H1 (cell line): ENCODE results near the gene RAPGEF6. TPM values are rescaled to one million over a fixed set of nuclear protein-coding genes. Genes with fewer than 3 reads are reported as not detected.

Source experiments
- CTCF ChIA-PET: fragments of 300-600 bp; sonication (Branson Sonifier 250); formaldehyde crosslinking; loops from one replicate; lab custom pipeline; 2021; ENCODE audit not compliant: partially characterized antibody; lab: Charles Lee
- POLR2A ChIA-PET: fragments of 300-600 bp; sonication (Branson Sonifier 250); formaldehyde crosslinking; loops from one replicate; lab custom pipeline; 2021; ENCODE audit warnings: inconsistent platforms; ENCODE audit not compliant: partially characterized antibody; lab: Charles Lee
- DNase-seq, 2 experiments: peaks; one replicate each; pipeline versions ENCODE4 v3.0.0 to v3.0.0-alpha.2; 2010 to 2022; ENCODE audit warnings: low spot score in 2 of 2, low read depth in 1 of 2, mixed read lengths in 1 of 2
- FAIRE-seq: peaks from 2 replicates; lab custom pipeline; 2011; peaks lifted over from hg19 to GRCh38; lab: Jason Lieb, UNC
- H2AFZ ChIP-seq: 2 replicates; pipeline ENCODE4 v1.8.1; 2012; ENCODE audit warnings: low read length, inconsistent platforms
- H2AK5ac ChIP-seq: 2 replicates; pipeline ENCODE4 v1.6.1; 2013; ENCODE audit warnings: low read depth, low read length
- H2BK120ac ChIP-seq: replicated peaks from 2 replicates; pipeline ENCODE3; 2013; ENCODE audit warnings: low read depth, low read length, inconsistent platforms
- H2BK12ac ChIP-seq: 2 replicates; pipeline ENCODE4 v1.6.1; 2013; ENCODE audit warnings: low read depth, low read length
- H2BK15ac ChIP-seq: 2 replicates; pipeline ENCODE4 v1.6.1; 2013; ENCODE audit warnings: low read length
- H2BK20ac ChIP-seq: 2 replicates; pipeline ENCODE4 v1.6.1; 2013; ENCODE audit warnings: low read length
- H2BK5ac ChIP-seq: 2 replicates; pipeline ENCODE4 v1.6.1; 2013; ENCODE audit warnings: low read depth, low read length
- H3K14ac ChIP-seq: 2 replicates; pipeline ENCODE4 v1.6.1; 2013; ENCODE audit warnings: inconsistent platforms; ENCODE audit not compliant: insufficient read length
- H3K18ac ChIP-seq: 2 replicates; pipeline ENCODE4 v1.6.1; 2013; ENCODE audit warnings: low read length; ENCODE audit errors: extremely low read depth
- H3K23ac ChIP-seq: 2 replicates; pipeline ENCODE4 v1.6.1; 2013; ENCODE audit warnings: inconsistent platforms; ENCODE audit not compliant: insufficient read length
- H3K23me2 ChIP-seq: 2 replicates; pipeline ENCODE4 v1.6.1; 2013; ENCODE audit warnings: low read depth, low read length
- H3K27ac ChIP-seq: 2 replicates; pipeline ENCODE4 v1.6.1; 2011; ENCODE audit warnings: low read depth, low read length, inconsistent platforms
- H3K27me3 ChIP-seq, 4 experiments: replicated peaks in 1 of 4; 1 replicate in 1 of 4; 2 replicates in 3 of 4; pipeline versions ENCODE4 v1.6.1 to v1.8.1; 2011 to 2013; ENCODE audit warnings: low read length in 3 of 4, mild to moderate bottlenecking in 3 of 4, inconsistent platforms in 2 of 4, mixed read lengths in 2 of 4, moderate library complexity in 1 of 4; ENCODE audit not compliant: control insufficient read depth in 3 of 4, insufficient read depth in 3 of 4; ENCODE audit errors: extremely low read depth in 1 of 4
- H3K36me3 ChIP-seq, 4 experiments: 2 replicates each; pipeline versions ENCODE4 v1.6.1 to v1.8.1; 2011 to 2013; ENCODE audit warnings: mild to moderate bottlenecking in 4 of 4, low read length in 3 of 4, moderate library complexity in 2 of 4, control low read depth in 1 of 4, inconsistent platforms in 1 of 4; ENCODE audit not compliant: insufficient read depth in 4 of 4, control insufficient read depth in 2 of 4
- H3K4ac ChIP-seq: replicated peaks from 2 replicates; pipeline ENCODE3; 2013; ENCODE audit warnings: low read length, low read depth, mixed read lengths, inconsistent platforms; ENCODE audit not compliant: insufficient read length
- H3K4me1 ChIP-seq, 4 experiments: replicated peaks in 1 of 4; 1 replicate in 1 of 4; 2 replicates in 3 of 4; pipeline versions ENCODE4 v1.6.1 to v1.8.1; 2011 to 2013; ENCODE audit warnings: low read length in 3 of 4, inconsistent platforms in 2 of 4, mixed read lengths in 1 of 4; ENCODE audit not compliant: insufficient read depth in 4 of 4, control insufficient read depth in 3 of 4
- H3K4me2 ChIP-seq, 2 experiments: 2 replicates each; pipeline versions ENCODE4 v1.6.1 to v1.8.1; 2011 to 2013; ENCODE audit warnings: low read depth in 2 of 2, low read length in 2 of 2, control low read depth in 1 of 2, inconsistent platforms in 1 of 2, mild to moderate bottlenecking in 1 of 2; ENCODE audit not compliant: insufficient read depth in 1 of 2
- H3K4me3 ChIP-seq, 4 experiments: fragments of 200-600, 300-600 bp in 1 of 4; sonication (generic), shearing (Covaris generic), sonication (Bioruptor Twin) in 1 of 4; 2 replicates each; pipeline versions ENCODE4 v1.5.1 to v1.8.1; 2011 to 2016; ENCODE audit warnings: low read length in 4 of 4, low read depth in 3 of 4, control low read depth in 2 of 4, inconsistent platforms in 2 of 4, mild to moderate bottlenecking in 2 of 4, mixed read lengths in 1 of 4, moderate library complexity in 1 of 4; ENCODE audit not compliant: insufficient read depth in 2 of 4; ENCODE audit errors: extremely low read depth in 1 of 4
- H3K56ac ChIP-seq: replicated peaks from 2 replicates; pipeline ENCODE3; 2013; ENCODE audit warnings: low read depth, mild to moderate bottlenecking, mixed read lengths, low read length, inconsistent platforms; ENCODE audit not compliant: insufficient read length
- H3K79me1 ChIP-seq: 2 replicates; pipeline ENCODE4 v1.6.1; 2013; ENCODE audit warnings: low read depth, low read length, control low read depth
- H3K79me2 ChIP-seq, 2 experiments: 2 replicates each; pipeline versions ENCODE4 v1.6.1 to v1.8.1; 2012 to 2013; ENCODE audit warnings: low read length in 2 of 2, mild to moderate bottlenecking in 2 of 2, inconsistent platforms in 1 of 2; ENCODE audit not compliant: insufficient read depth in 2 of 2, control insufficient read depth in 1 of 2
- H3K9ac ChIP-seq, 4 experiments: replicated peaks in 1 of 4; 1 replicate in 1 of 4; 2 replicates in 3 of 4; pipeline versions ENCODE4 v1.6.1 to v1.8.1; 2011 to 2013; ENCODE audit warnings: low read depth in 3 of 4, low read length in 3 of 4, control low read depth in 2 of 4, mild to moderate bottlenecking in 2 of 4, moderate library complexity in 2 of 4, inconsistent platforms in 1 of 4; ENCODE audit errors: extremely low read depth in 1 of 4
- H3K9me3 ChIP-seq, 2 experiments: 2 replicates each; pipeline versions ENCODE4 v1.6.1 to v1.8.1; 2012 to 2013; ENCODE audit warnings: mild to moderate bottlenecking in 2 of 2, moderate library complexity in 2 of 2, control low read depth in 1 of 2, inconsistent platforms in 1 of 2, low read depth in 1 of 2, low read length in 1 of 2, mixed read lengths in 1 of 2; ENCODE audit not compliant: insufficient read depth in 2 of 2
- H4K20me1 ChIP-seq, 2 experiments: replicated peaks in 1 of 2; 2 replicates each; pipeline versions ENCODE3 to v1.8.1; 2011 to 2013; ENCODE audit warnings: inconsistent platforms in 2 of 2, low read length in 2 of 2, mild to moderate bottlenecking in 1 of 2; ENCODE audit not compliant: insufficient read depth in 2 of 2, control insufficient read depth in 1 of 2
- H4K5ac ChIP-seq: 2 replicates; pipeline ENCODE4 v1.6.1; 2013; ENCODE audit warnings: low read length, low read depth, mixed read lengths, inconsistent platforms; ENCODE audit not compliant: insufficient read length
- H4K8ac ChIP-seq: 2 replicates; pipeline ENCODE4 v1.8.0; 2013; ENCODE audit warnings: mild to moderate bottlenecking, moderate library complexity, low read length, inconsistent platforms; ENCODE audit not compliant: insufficient read depth; ENCODE audit errors: extremely low read depth
- H4K91ac ChIP-seq: replicated peaks from 2 replicates; pipeline ENCODE3; 2013; ENCODE audit warnings: low read length, mixed read lengths, inconsistent platforms; ENCODE audit not compliant: insufficient read length
- CHD2 ChIP-seq: IDR thresholded peaks from 2 replicates; pipeline ENCODE4 v1.6.1; 2012; ENCODE audit warnings: low read length, improper control_type of control experiment
- CTBP2 ChIP-seq: IDR thresholded peaks from 2 replicates; pipeline ENCODE4 v1.7.0; 2011; ENCODE audit warnings: borderline replicate concordance, mild to moderate bottlenecking, moderate library complexity, mixed read lengths, low read length; ENCODE audit not compliant: insufficient read depth, insufficient read length
- GTF2F1 ChIP-seq: IDR thresholded peaks from 2 replicates; pipeline ENCODE4 v1.6.1; 2012; ENCODE audit warnings: low read depth, low read length, improper control_type of control experiment, borderline replicate concordance
- POLR2A ChIP-seq, 2 experiments: IDR thresholded peaks; 1 replicate in 1 of 2; 2 replicates in 1 of 2; pipeline ENCODE4 v1.6.1; 2011; ENCODE audit warnings: low read depth in 2 of 2, low read length in 2 of 2, mild to moderate bottlenecking in 2 of 2; ENCODE audit errors: control extremely low read depth in 1 of 2
- POLR2AphosphoS5 ChIP-seq: IDR thresholded peaks from 2 replicates; pipeline ENCODE4 v1.6.1; 2011; ENCODE audit warnings: low read depth, low read length
- POU5F1 ChIP-seq: IDR thresholded peaks from 2 replicates; pipeline ENCODE4 v1.6.1; 2011; ENCODE audit warnings: low read depth, mild to moderate bottlenecking, low read length, moderate library complexity
- RFX5 ChIP-seq: IDR thresholded peaks from 2 replicates; pipeline ENCODE4 v1.6.1; 2011; ENCODE audit warnings: low read depth, low read length, improper control_type of control experiment, borderline replicate concordance
- SP2 ChIP-seq: IDR thresholded peaks from 2 replicates; pipeline ENCODE4 v1.6.1; 2012; ENCODE audit warnings: mild to moderate bottlenecking, low read length, inconsistent platforms
- TBP ChIP-seq: IDR thresholded peaks from 2 replicates; pipeline ENCODE4 v1.6.1; 2011; ENCODE audit warnings: low read depth, low read length, improper control_type of control experiment
- TCF12 ChIP-seq: IDR thresholded peaks from 2 replicates; pipeline ENCODE4 v1.6.1; 2011; ENCODE audit warnings: low read depth, mild to moderate bottlenecking, low read length
- ZNF274 ChIP-seq: IDR thresholded peaks from 2 replicates; pipeline ENCODE4 v1.7.0; 2012; ENCODE audit warnings: low read length, borderline replicate concordance; ENCODE audit errors: extremely low read depth
- WGBS, 2 experiments: shearing (Covaris generic) in 1 of 2; methylation state at CpG; one replicate each; pipeline versions ENCODE4 v1.1.6 to v1.1.7; 2013 to 2015; ENCODE audit warnings: low lambda C conversion rate in 2 of 2, mixed read lengths in 2 of 2, inconsistent platforms in 1 of 2, low coverage in 1 of 2, missing lambda C conversion rate in 1 of 2; ENCODE audit not compliant: insufficient replicate concordance in 2 of 2, insufficient coverage in 1 of 2, insufficient read length in 1 of 2; ENCODE audit errors: extremely low coverage in 1 of 2, missing lambda C conversion rate in 1 of 2; 5-methylcytosine and 5-hydroxymethylcytosine counted together
- polyA plus RNA-seq, 7 experiments: library from polyadenylated mRNA; depleted of rRNA in 3 of 7; stranded (reverse) in 5 of 7; unstranded in 2 of 7; fragments of >200 nt in 5 of 7; fragments of 200-250 nt in 2 of 7; gene quantifications; 1 replicate in 5 of 7; 2 replicates in 1 of 7; 4 replicates in 1 of 7; pipeline versions ENCODE4 v1.2.1 to v1.2.3, GENCODE V29; 2011 to 2013; ENCODE audit warnings: missing spikeins in 2 of 7, mixed read lengths in 2 of 7
- total RNA-seq: library from RNA; stranded (reverse); fragmentation: NEBNext Ultra II Directional; extraction: Animal tissue kit (Norgen Biotek cat#: 25700); gene quantifications from 2 replicates; pipeline ENCODE4 v1.2.1, GENCODE V29; 2021
- TF ChIP-seq, protein P1 (sequence below), 3 experiments: IDR thresholded peaks; 1 replicate in 2 of 3; 2 replicates in 1 of 3; pipeline versions ENCODE4 v1.5.1 to v1.6.1; 2011; ENCODE audit warnings: low read length in 3 of 3, mild to moderate bottlenecking in 3 of 3, inconsistent platforms in 2 of 3, low read depth in 1 of 3, moderate library complexity in 1 of 3; ENCODE audit not compliant: insufficient read depth in 1 of 3; ENCODE audit errors: control extremely low read depth in 1 of 3

RAPGEF6 gene
- total and polyA plus RNA-seq, 2 of the 8 experiments (the other 6 are each of a cell fraction or from before 2014, with no cell fraction given) = 4.8 to 20.0 TPM

DNA sequence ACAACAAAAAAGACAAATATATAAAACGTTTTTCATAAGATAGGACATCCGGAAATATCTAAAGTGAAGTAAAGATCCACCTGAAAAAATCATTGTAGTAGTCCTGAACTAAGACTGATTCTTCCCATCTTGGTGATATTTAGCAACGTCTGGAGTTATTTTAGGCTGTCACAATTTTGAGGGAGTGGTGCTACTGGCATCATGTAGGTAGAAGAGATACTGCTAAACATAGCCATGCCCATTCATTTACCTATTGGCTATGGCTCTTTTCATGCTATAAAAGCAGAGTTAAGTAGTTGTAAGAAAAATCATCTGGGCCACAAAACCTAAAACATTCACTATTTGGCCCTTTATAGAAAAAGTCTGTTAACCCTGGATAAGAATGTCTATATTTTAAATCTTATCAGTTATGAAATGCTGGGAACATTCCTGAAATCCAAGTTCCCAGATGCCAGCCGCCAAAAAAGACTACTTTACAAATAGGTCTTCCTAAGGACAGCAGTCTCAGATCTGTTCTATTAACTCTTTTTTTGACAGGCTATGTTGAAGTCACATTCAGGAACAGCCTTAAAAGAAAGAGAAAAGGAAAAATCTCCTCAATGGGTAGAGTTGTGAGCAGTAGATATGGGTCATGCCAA, 27.0 kb downstream of the RAPGEF6 start:
- Histone ChIP-seq H3K36me3 (peaks cover 0 to 3% (median 0%) of the 10 kb centered on the region in 4 experiments; a peak in 1 of 8 replicates), H3K79me1 (peaks cover 7% of the 10 kb centered on the region), H2AFZ (no peak overlapping the region), H3K23me2 (no peaks in the 10 kb centered on the region), H2BK15ac (no peak overlapping the region), H2BK5ac (no peak overlapping the region), H3K4me3 (no peak overlapping the region), H4K5ac (no peak overlapping the region), H4K20me1 (peaks cover 5 to 6% of the 10 kb centered on the region in 2 experiments), H3K9me3 (no peaks in the 10 kb centered on the region), H2AK5ac (no peak overlapping the region), H3K79me2 (peaks cover 3 to 87% of the 10 kb centered on the region in 2 experiments), H4K8ac (no peak overlapping the region), H3K56ac (no peak overlapping the region), H2BK12ac (no peak overlapping the region), H3K4me1 (peaks cover 0 to 5% (median 1%) of the 10 kb centered on the region in 4 experiments; a peak in 2 of 7 replicates), H3K4me2 (no peak overlapping the region), H3K27ac (no peak overlapping the region), H3K23ac (no peak overlapping the region), H4K91ac (no peak overlapping the region), H3K14ac (no peak overlapping the region), H2BK20ac (no peak overlapping the region), H2BK120ac (no peak overlapping the region), H3K27me3 (no peaks in the 10 kb centered on the region), H3K4ac (no peak overlapping the region), H3K18ac (no peak overlapping the region), H3K9ac (no peak overlapping the region)
- POLR2A ChIA-PET = no interaction called here
- DNase-seq = no peak
- CTCF ChIA-PET = interaction anchor here (1.0 kb wide), 1 partner anchor 12 kb away, joined by 3 read pairs; no protein-coding TSS in a partner anchor
- 77% methylated on average over 4 of the region's 4 CpGs; no CpG with 5 or more reads in 1 of the 2 experiments for WGBS, 2 experiments
- FAIRE-seq = no peak
- TF ChIP-seq CHD2 = no peak
- TF ChIP-seq RFX5 = no peak
- TF ChIP-seq POLR2AphosphoS5 = no peak
- no peak for TF ChIP-seq ZNF274
- TF ChIP-seq, protein P1, sequence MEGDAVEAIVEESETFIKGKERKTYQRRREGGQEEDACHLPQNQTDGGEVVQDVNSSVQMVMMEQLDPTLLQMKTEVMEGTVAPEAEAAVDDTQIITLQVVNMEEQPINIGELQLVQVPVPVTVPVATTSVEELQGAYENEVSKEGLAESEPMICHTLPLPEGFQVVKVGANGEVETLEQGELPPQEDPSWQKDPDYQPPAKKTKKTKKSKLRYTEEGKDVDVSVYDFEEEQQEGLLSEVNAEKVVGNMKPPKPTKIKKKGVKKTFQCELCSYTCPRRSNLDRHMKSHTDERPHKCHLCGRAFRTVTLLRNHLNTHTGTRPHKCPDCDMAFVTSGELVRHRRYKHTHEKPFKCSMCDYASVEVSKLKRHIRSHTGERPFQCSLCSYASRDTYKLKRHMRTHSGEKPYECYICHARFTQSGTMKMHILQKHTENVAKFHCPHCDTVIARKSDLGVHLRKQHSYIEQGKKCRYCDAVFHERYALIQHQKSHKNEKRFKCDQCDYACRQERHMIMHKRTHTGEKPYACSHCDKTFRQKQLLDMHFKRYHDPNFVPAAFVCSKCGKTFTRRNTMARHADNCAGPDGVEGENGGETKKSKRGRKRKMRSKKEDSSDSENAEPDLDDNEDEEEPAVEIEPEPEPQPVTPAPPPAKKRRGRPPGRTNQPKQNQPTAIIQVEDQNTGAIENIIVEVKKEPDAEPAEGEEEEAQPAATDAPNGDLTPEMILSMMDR (IDR thresholded peaks at IDR 0.05; ENCODE audit: control extremely low read depth in 1 of 3, insufficient read depth in 1 of 3, low read depth in 1 of 3, low read length in 3 of 3) = no peak
- no peak for TF ChIP-seq SP2
- TF ChIP-seq TBP = no peak
- no peak for TF ChIP-seq GTF2F1
- no peak for TF ChIP-seq POLR2A (IDR thresholded peaks at IDR 0.05; ENCODE audit: control extremely low read depth in 1 of 2, low read depth in 2 of 2, low read length in 2 of 2)
- TF ChIP-seq CTBP2 = no peak
- no peak for TF ChIP-seq POU5F1
- TF ChIP-seq TCF12 = no peak
